H1 (cell line): Measurements from ENCODE around the gene TNS4. TPM values are rescaled to one million over a fixed set of nuclear protein-coding genes. Genes with fewer than 3 reads are reported as not detected.

Source experiments
- CTCF ChIA-PET: fragments of 300-600 bp; sonication (Branson Sonifier 250); formaldehyde crosslinking; loops from one replicate; lab custom pipeline; 2021; ENCODE audit not compliant: partially characterized antibody; lab: Charles Lee
- POLR2A ChIA-PET: fragments of 300-600 bp; sonication (Branson Sonifier 250); formaldehyde crosslinking; loops from one replicate; lab custom pipeline; 2021; ENCODE audit warnings: inconsistent platforms; ENCODE audit not compliant: partially characterized antibody; lab: Charles Lee
- DNase-seq, 2 experiments: peaks; one replicate each; pipeline versions ENCODE4 v3.0.0 to v3.0.0-alpha.2; 2010 to 2022; ENCODE audit warnings: low spot score in 2 of 2, low read depth in 1 of 2, mixed read lengths in 1 of 2
- FAIRE-seq: peaks from 2 replicates; lab custom pipeline; 2011; peaks lifted over from hg19 to GRCh38; lab: Jason Lieb, UNC
- H2AFZ ChIP-seq: 2 replicates; pipeline ENCODE4 v1.8.1; 2012; ENCODE audit warnings: low read length, inconsistent platforms
- H2AK5ac ChIP-seq: 2 replicates; pipeline ENCODE4 v1.6.1; 2013; ENCODE audit warnings: low read depth, low read length
- H2BK120ac ChIP-seq: replicated peaks from 2 replicates; pipeline ENCODE3; 2013; ENCODE audit warnings: low read depth, low read length, inconsistent platforms
- H2BK12ac ChIP-seq: 2 replicates; pipeline ENCODE4 v1.6.1; 2013; ENCODE audit warnings: low read depth, low read length
- H2BK15ac ChIP-seq: 2 replicates; pipeline ENCODE4 v1.6.1; 2013; ENCODE audit warnings: low read length
- H2BK20ac ChIP-seq: 2 replicates; pipeline ENCODE4 v1.6.1; 2013; ENCODE audit warnings: low read length
- H2BK5ac ChIP-seq: 2 replicates; pipeline ENCODE4 v1.6.1; 2013; ENCODE audit warnings: low read depth, low read length
- H3K14ac ChIP-seq: 2 replicates; pipeline ENCODE4 v1.6.1; 2013; ENCODE audit warnings: inconsistent platforms; ENCODE audit not compliant: insufficient read length
- H3K18ac ChIP-seq: 2 replicates; pipeline ENCODE4 v1.6.1; 2013; ENCODE audit warnings: low read length; ENCODE audit errors: extremely low read depth
- H3K23ac ChIP-seq: 2 replicates; pipeline ENCODE4 v1.6.1; 2013; ENCODE audit warnings: inconsistent platforms; ENCODE audit not compliant: insufficient read length
- H3K23me2 ChIP-seq: 2 replicates; pipeline ENCODE4 v1.6.1; 2013; ENCODE audit warnings: low read depth, low read length
- H3K27ac ChIP-seq: 2 replicates; pipeline ENCODE4 v1.6.1; 2011; ENCODE audit warnings: low read depth, low read length, inconsistent platforms
- H3K27me3 ChIP-seq, 4 experiments: replicated peaks in 1 of 4; 1 replicate in 1 of 4; 2 replicates in 3 of 4; pipeline versions ENCODE4 v1.6.1 to v1.8.1; 2011 to 2013; ENCODE audit warnings: low read length in 3 of 4, mild to moderate bottlenecking in 3 of 4, inconsistent platforms in 2 of 4, mixed read lengths in 2 of 4, moderate library complexity in 1 of 4; ENCODE audit not compliant: control insufficient read depth in 3 of 4, insufficient read depth in 3 of 4; ENCODE audit errors: extremely low read depth in 1 of 4
- H3K36me3 ChIP-seq, 4 experiments: 2 replicates each; pipeline versions ENCODE4 v1.6.1 to v1.8.1; 2011 to 2013; ENCODE audit warnings: mild to moderate bottlenecking in 4 of 4, low read length in 3 of 4, moderate library complexity in 2 of 4, control low read depth in 1 of 4, inconsistent platforms in 1 of 4; ENCODE audit not compliant: insufficient read depth in 4 of 4, control insufficient read depth in 2 of 4
- H3K4ac ChIP-seq: replicated peaks from 2 replicates; pipeline ENCODE3; 2013; ENCODE audit warnings: low read length, low read depth, mixed read lengths, inconsistent platforms; ENCODE audit not compliant: insufficient read length
- H3K4me1 ChIP-seq, 4 experiments: replicated peaks in 1 of 4; 1 replicate in 1 of 4; 2 replicates in 3 of 4; pipeline versions ENCODE4 v1.6.1 to v1.8.1; 2011 to 2013; ENCODE audit warnings: low read length in 3 of 4, inconsistent platforms in 2 of 4, mixed read lengths in 1 of 4; ENCODE audit not compliant: insufficient read depth in 4 of 4, control insufficient read depth in 3 of 4
- H3K4me2 ChIP-seq, 2 experiments: 2 replicates each; pipeline versions ENCODE4 v1.6.1 to v1.8.1; 2011 to 2013; ENCODE audit warnings: low read depth in 2 of 2, low read length in 2 of 2, control low read depth in 1 of 2, inconsistent platforms in 1 of 2, mild to moderate bottlenecking in 1 of 2; ENCODE audit not compliant: insufficient read depth in 1 of 2
- H3K4me3 ChIP-seq, 4 experiments: fragments of 200-600, 300-600 bp in 1 of 4; sonication (generic), shearing (Covaris generic), sonication (Bioruptor Twin) in 1 of 4; 2 replicates each; pipeline versions ENCODE4 v1.5.1 to v1.8.1; 2011 to 2016; ENCODE audit warnings: low read length in 4 of 4, low read depth in 3 of 4, control low read depth in 2 of 4, inconsistent platforms in 2 of 4, mild to moderate bottlenecking in 2 of 4, mixed read lengths in 1 of 4, moderate library complexity in 1 of 4; ENCODE audit not compliant: insufficient read depth in 2 of 4; ENCODE audit errors: extremely low read depth in 1 of 4
- H3K56ac ChIP-seq: replicated peaks from 2 replicates; pipeline ENCODE3; 2013; ENCODE audit warnings: low read depth, mild to moderate bottlenecking, mixed read lengths, low read length, inconsistent platforms; ENCODE audit not compliant: insufficient read length
- H3K79me1 ChIP-seq: 2 replicates; pipeline ENCODE4 v1.6.1; 2013; ENCODE audit warnings: low read depth, low read length, control low read depth
- H3K79me2 ChIP-seq, 2 experiments: 2 replicates each; pipeline versions ENCODE4 v1.6.1 to v1.8.1; 2012 to 2013; ENCODE audit warnings: low read length in 2 of 2, mild to moderate bottlenecking in 2 of 2, inconsistent platforms in 1 of 2; ENCODE audit not compliant: insufficient read depth in 2 of 2, control insufficient read depth in 1 of 2
- H3K9ac ChIP-seq, 4 experiments: replicated peaks in 1 of 4; 1 replicate in 1 of 4; 2 replicates in 3 of 4; pipeline versions ENCODE4 v1.6.1 to v1.8.1; 2011 to 2013; ENCODE audit warnings: low read depth in 3 of 4, low read length in 3 of 4, control low read depth in 2 of 4, mild to moderate bottlenecking in 2 of 4, moderate library complexity in 2 of 4, inconsistent platforms in 1 of 4; ENCODE audit errors: extremely low read depth in 1 of 4
- H3K9me3 ChIP-seq, 2 experiments: 2 replicates each; pipeline versions ENCODE4 v1.6.1 to v1.8.1; 2012 to 2013; ENCODE audit warnings: mild to moderate bottlenecking in 2 of 2, moderate library complexity in 2 of 2, control low read depth in 1 of 2, inconsistent platforms in 1 of 2, low read depth in 1 of 2, low read length in 1 of 2, mixed read lengths in 1 of 2; ENCODE audit not compliant: insufficient read depth in 2 of 2
- H4K20me1 ChIP-seq, 2 experiments: replicated peaks in 1 of 2; 2 replicates each; pipeline versions ENCODE3 to v1.8.1; 2011 to 2013; ENCODE audit warnings: inconsistent platforms in 2 of 2, low read length in 2 of 2, mild to moderate bottlenecking in 1 of 2; ENCODE audit not compliant: insufficient read depth in 2 of 2, control insufficient read depth in 1 of 2
- H4K5ac ChIP-seq: 2 replicates; pipeline ENCODE4 v1.6.1; 2013; ENCODE audit warnings: low read length, low read depth, mixed read lengths, inconsistent platforms; ENCODE audit not compliant: insufficient read length
- H4K8ac ChIP-seq: 2 replicates; pipeline ENCODE4 v1.8.0; 2013; ENCODE audit warnings: mild to moderate bottlenecking, moderate library complexity, low read length, inconsistent platforms; ENCODE audit not compliant: insufficient read depth; ENCODE audit errors: extremely low read depth
- H4K91ac ChIP-seq: replicated peaks from 2 replicates; pipeline ENCODE3; 2013; ENCODE audit warnings: low read length, mixed read lengths, inconsistent platforms; ENCODE audit not compliant: insufficient read length
- ASH2L ChIP-seq: fragments of 200-600, 300-600 bp; sonication (generic); IDR thresholded peaks from one replicate; pipeline ENCODE4 v1.7.1; 2017; ENCODE audit warnings: low read length
- CREB1 ChIP-seq: IDR thresholded peaks from 2 replicates; pipeline ENCODE4 v1.6.1; 2012; ENCODE audit warnings: inconsistent platforms
- HDAC2 ChIP-seq, 2 experiments: fragments of 300-600 bp in 1 of 2; sonication (generic) in 1 of 2; IDR thresholded peaks; 2 replicates each; pipeline ENCODE4 v1.6.1; 2011 to 2012; ENCODE audit warnings: low read depth in 2 of 2, low read length in 2 of 2, mild to moderate bottlenecking in 2 of 2, moderate library complexity in 2 of 2, borderline replicate concordance in 1 of 2, inconsistent platforms in 1 of 2
- RFX5 ChIP-seq: IDR thresholded peaks from 2 replicates; pipeline ENCODE4 v1.6.1; 2011; ENCODE audit warnings: low read depth, low read length, improper control_type of control experiment, borderline replicate concordance
- RXRA ChIP-seq: IDR thresholded peaks from 2 replicates; pipeline ENCODE4 v1.6.1; 2011; ENCODE audit warnings: low read depth, mild to moderate bottlenecking, low read length, moderate library complexity; ENCODE audit not compliant: insufficient read depth
- SIN3A ChIP-seq, 2 experiments: IDR thresholded peaks in 1 of 2; conservative IDR thresholded peaks in 1 of 2; 2 replicates each; pipeline ENCODE4 v1.6.1; 2011 to 2012; ENCODE audit warnings: low read length in 2 of 2, improper control_type of control experiment in 1 of 2, low read depth in 1 of 2, mild to moderate bottlenecking in 1 of 2
- SRF ChIP-seq: IDR thresholded peaks from 2 replicates; pipeline ENCODE4 v1.6.1; 2011; ENCODE audit warnings: mild to moderate bottlenecking, low read depth, low read length, moderate library complexity
- WGBS, 2 experiments: shearing (Covaris generic) in 1 of 2; methylation state at CpG; one replicate each; pipeline versions ENCODE4 v1.1.6 to v1.1.7; 2013 to 2015; ENCODE audit warnings: low lambda C conversion rate in 2 of 2, mixed read lengths in 2 of 2, inconsistent platforms in 1 of 2, low coverage in 1 of 2, missing lambda C conversion rate in 1 of 2; ENCODE audit not compliant: insufficient replicate concordance in 2 of 2, insufficient coverage in 1 of 2, insufficient read length in 1 of 2; ENCODE audit errors: extremely low coverage in 1 of 2, missing lambda C conversion rate in 1 of 2; 5-methylcytosine and 5-hydroxymethylcytosine counted together
- polyA plus RNA-seq, 7 experiments: library from polyadenylated mRNA; depleted of rRNA in 3 of 7; stranded (reverse) in 5 of 7; unstranded in 2 of 7; fragments of >200 nt in 5 of 7; fragments of 200-250 nt in 2 of 7; gene quantifications; 1 replicate in 5 of 7; 2 replicates in 1 of 7; 4 replicates in 1 of 7; pipeline versions ENCODE4 v1.2.1 to v1.2.3, GENCODE V29; 2011 to 2013; ENCODE audit warnings: missing spikeins in 2 of 7, mixed read lengths in 2 of 7
- total RNA-seq: library from RNA; stranded (reverse); fragmentation: NEBNext Ultra II Directional; extraction: Animal tissue kit (Norgen Biotek cat#: 25700); gene quantifications from 2 replicates; pipeline ENCODE4 v1.2.1, GENCODE V29; 2021

Gene TNS4
- total and polyA plus RNA-seq, 2 of the 8 experiments (the other 6 are each of a cell fraction or from before 2014, with no cell fraction given) = 0.20 to 0.21 TPM

- peak overlapping the region; percentile 45 for H4K91ac ChIP-seq
- H2BK15ac ChIP-seq = peak overlapping the region; percentile 65; the same call in 1 of the 2 replicates
- no peak for FAIRE-seq
- peak overlapping the region; percentile 89 for H2AK5ac ChIP-seq
- ChIA-PET CTCF (interaction anchor here (0.6 to 28.2 kb wide), 18 partner anchors 9 to 1039 kb away, joined by 3 to 739 read pairs (median 4); no protein-coding TSS in a partner anchor), POLR2A (interaction anchor here (0.5 to 3.2 kb wide), 21 partner anchors 9 to 1191 kb away, joined by 3 to 20 read pairs (median 4); partner anchors contain the start of genes TNS4 and TOP2A)
- H2BK20ac ChIP-seq = 0 out of 2 replicates have a peak overlapping the region, but pooled peaks have one; percentile 3
- H3K14ac ChIP-seq = no peak overlapping the region
- H3K9me3 ChIP-seq = no peaks in the 10 kb centered on the region
- whole genome bisulfite sequencing, 2 experiments = 18% methylated on average over 15 of the region's 15 CpGs; no CpG with 5 or more reads in 1 of the 2 experiments
- H3K4ac ChIP-seq = peak overlapping the region; percentile 27
- peaks cover 0 to 43% of the 10 kb centered on the region in 2 experiments; a peak in 2 of 4 replicates for H3K79me2 ChIP-seq
- peak overlapping the region; percentile 66; the same call in 1 of the 2 replicates for H2BK5ac ChIP-seq
- H3K18ac ChIP-seq = peak overlapping the region; percentile 60
- H4K20me1 ChIP-seq = peaks cover 0 to 4% of the 10 kb centered on the region in 2 experiments
- peak overlapping the region; percentile 87 to 94 for H3K4me2 ChIP-seq
- DNase-seq = peak in 1 of 2 experiments; percentile 60
- H4K8ac ChIP-seq = peak overlapping the region; percentile 73; the same call in 1 of the 2 replicates
- H3K56ac ChIP-seq = no peak overlapping the region
- peaks cover 0 to 4% (median 0%) of the 10 kb centered on the region in 4 experiments; a peak in 3 of 7 replicates for H3K27me3 ChIP-seq
- H2AFZ ChIP-seq = no peak overlapping the region
- peak overlapping the region; percentile 9 for H4K5ac ChIP-seq
- H3K36me3 ChIP-seq = no peaks in the 10 kb centered on the region
- H3K23me2 ChIP-seq = peaks cover 14% of the 10 kb centered on the region
- H3K9ac ChIP-seq = peak overlapping the region in 3 of 4 experiments; percentile 45 to 57 (median 47); a peak in 6 of 7 replicates
- no peak overlapping the region for H3K23ac ChIP-seq
- no peak overlapping the region for H3K27ac ChIP-seq
- peaks cover 5 to 27% (median 13%) of the 10 kb centered on the region in 4 experiments for H3K4me1 ChIP-seq
- peaks cover 11% of the 10 kb centered on the region for H3K79me1 ChIP-seq
- H2BK12ac ChIP-seq = no peak overlapping the region
- peak overlapping the region; percentile 36 to 68 (median 64) for H3K4me3 ChIP-seq
- TF ChIP-seq SRF (no peak), RXRA (no peak), ASH2L (peak; percentile 24), CREB1 (no peak), HDAC2 (IDR thresholded peaks at IDR 0.05; ENCODE audit: borderline replicate concordance in 1 of 2, low read depth in 2 of 2, low read length in 2 of 2) (no peak), RFX5 (no peak), SIN3A (conservative IDR thresholded peaks at IDR 0.05 in 1 of 2, IDR thresholded peaks at IDR 0.05 in 1 of 2; ENCODE audit: low read depth in 1 of 2, low read length in 2 of 2) (0 out of 4 replicates have a peak, but pooled peaks of 1 of the 2 experiments have one; percentile 20)
- TF ChIP-seq, all 59 proteins: peak for 2
- no peak overlapping the region for H2BK120ac ChIP-seq
These were observed 57.2 kb downstream of the TNS4 start for GRCh38 chr17:40443988-40444899.
